Left hindlimb (tissue), 1 donor: ENCODE results near the gene UNKL.
"Not testable (repeated sequence)": the region's sequence is repeated elsewhere in the genome, so short reads cannot be mapped to it uniquely, and the experiment has no call there.

ENCODE experiments used
- DNase-seq: peaks from one replicate; pipeline ENCODE4 v3.0.0-alpha.2; 2018

The UNKL gene

GRCh38 chr16:1445518-1446203, 31.2 kb upstream of the UNKL start:
- DNase-seq: no peak

- DNase-seq: no peak
These were observed 30.4 kb upstream of the UNKL start for GRCh38 chr16:1444730-1445517.

- DNase-seq: no peak
These were observed 29.7 kb upstream of the UNKL start, which contains the start of gene CCDC154 for GRCh38 chr16:1443980-1444729. Gene CCDC154 (minus strand): TSS chr16:1444556. CDS start chr16:1444322, 234 bp downstream.

- no peak for DNase-seq
These were observed 29.0 kb upstream of the UNKL start for GRCh38 chr16:1443403-1443973.

- DNase-seq: no peak
These were observed 28.2 kb upstream of the UNKL start for GRCh38 chr16:1442697-1443096.

GRCh38 chr16:1441391-1441829, 26.9 kb upstream of the UNKL start:
- no peak for DNase-seq

GRCh38 chr16:1439699-1440074, 25.2 kb upstream of the UNKL start:
- not testable (repeated sequence) for DNase-seq

- DNase-seq: no peak
These were observed 24.7 kb upstream of the UNKL start for GRCh38 chr16:1439058-1439698.

- no peak for DNase-seq
These were observed 23.9 kb upstream of the UNKL start for GRCh38 chr16:1438229-1439057.

- DNase-seq: no peak
These were observed 23.1 kb upstream of the UNKL start for GRCh38 chr16:1437606-1438005.

GRCh38 chr16:1436731-1437355, 22.3 kb upstream of the UNKL start:
- no peak for DNase-seq

GRCh38 chr16:1435921-1436697, 21.6 kb upstream of the UNKL start:
- no peak for DNase-seq

GRCh38 chr16:1434644-1435592, 20.4 kb upstream of the UNKL start:
- DNase-seq: no peak

GRCh38 chr16:1433756-1434155, 19.3 kb upstream of the UNKL start:
- no peak for DNase-seq

GRCh38 chr16:1433263-1433560, 18.7 kb upstream of the UNKL start:
- DNase-seq: no peak

GRCh38 chr16:1432388-1433262, 18.1 kb upstream of the UNKL start:
- no peak for DNase-seq

- DNase-seq: no peak
These were observed 17.2 kb upstream of the UNKL start for GRCh38 chr16:1431497-1432270.
